ENCODE results near the gene STX10.
"Not testable (repeated sequence)": the region's sequence is repeated elsewhere in the genome, so short reads cannot be mapped to it uniquely, and the experiment has no call there.

The STX10 gene

DNA sequence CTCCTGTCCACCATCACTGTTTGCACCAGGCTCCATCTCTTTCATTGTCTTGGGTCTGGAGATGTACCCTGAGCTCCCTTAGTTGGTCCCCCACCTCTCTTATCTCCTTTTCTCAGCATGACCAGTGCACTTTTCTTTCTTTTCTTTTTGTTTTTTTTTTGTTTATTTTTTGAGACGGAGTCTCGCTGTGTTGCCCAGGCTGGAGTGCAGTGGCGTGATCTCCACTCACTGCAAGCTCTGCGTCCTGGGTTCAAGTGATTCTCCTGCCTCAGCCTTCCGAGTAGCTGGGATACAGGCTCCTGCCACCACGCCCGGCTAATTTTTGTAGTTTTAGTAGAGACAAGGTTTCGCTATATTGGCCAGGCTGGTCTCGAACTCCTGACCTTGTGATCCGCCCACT lies 28.1 kb upstream of the STX10 start:
- H3K9me3 ChIP-seq (ENCODE audit: control insufficient read depth, low read length); H3K4me3 ChIP-seq (ENCODE audit: extremely low read depth, insufficient read depth, low read length, poor library complexity, severe bottlenecking); H3K4me1 ChIP-seq (ENCODE audit: control insufficient read depth, insufficient read depth, low read length, poor library complexity, severe bottlenecking); H3K36me3 ChIP-seq (ENCODE audit: control insufficient read depth, insufficient read depth, low read length); H3K27ac ChIP-seq (ENCODE audit: low read depth, low read length, severe bottlenecking): not testable (repeated sequence)
- WGBS, 2 experiments (ENCODE audit: insufficient coverage in 2 of 2) = 97 to 99% methylated on average over 9 to 10 of the region's 10 CpGs

- H3K27ac ChIP-seq (ENCODE audit: low read depth, low read length, severe bottlenecking); H3K36me3 ChIP-seq (ENCODE audit: control insufficient read depth, insufficient read depth, low read length); H3K4me3 ChIP-seq (ENCODE audit: extremely low read depth, insufficient read depth, low read length, poor library complexity, severe bottlenecking); H3K9me3 ChIP-seq (ENCODE audit: control insufficient read depth, low read length); H3K4me1 ChIP-seq (ENCODE audit: control insufficient read depth, insufficient read depth, low read length, poor library complexity, severe bottlenecking): not testable (repeated sequence)
- 95 to 100% methylated on average over 1 to 5 of the region's 5 CpGs for WGBS, 2 experiments (ENCODE audit: insufficient coverage in 2 of 2)
These were observed 27.4 kb upstream of the STX10 start for GRCh38 chr19:13177584-13177983.

GRCh38 chr19:13176345-13176744 lies 26.2 kb upstream of the STX10 start:
- H3K4me1 ChIP-seq (ENCODE audit: control insufficient read depth, insufficient read depth, low read length, poor library complexity, severe bottlenecking) = peaks cover 8% of the 10 kb centered on the region
- H3K9me3 ChIP-seq (ENCODE audit: control insufficient read depth, low read length) = no peaks in the 10 kb centered on the region
- no peak overlapping the region for H3K4me3 ChIP-seq (ENCODE audit: extremely low read depth, insufficient read depth, low read length, poor library complexity, severe bottlenecking)
- WGBS, 2 experiments (ENCODE audit: insufficient coverage in 2 of 2) = 93 to 99% methylated on average over 7 to 8 of the region's 8 CpGs
- H3K27ac ChIP-seq (ENCODE audit: low read depth, low read length, severe bottlenecking) = no peak overlapping the region
- no peaks in the 10 kb centered on the region for H3K36me3 ChIP-seq (ENCODE audit: control insufficient read depth, insufficient read depth, low read length)

DNA sequence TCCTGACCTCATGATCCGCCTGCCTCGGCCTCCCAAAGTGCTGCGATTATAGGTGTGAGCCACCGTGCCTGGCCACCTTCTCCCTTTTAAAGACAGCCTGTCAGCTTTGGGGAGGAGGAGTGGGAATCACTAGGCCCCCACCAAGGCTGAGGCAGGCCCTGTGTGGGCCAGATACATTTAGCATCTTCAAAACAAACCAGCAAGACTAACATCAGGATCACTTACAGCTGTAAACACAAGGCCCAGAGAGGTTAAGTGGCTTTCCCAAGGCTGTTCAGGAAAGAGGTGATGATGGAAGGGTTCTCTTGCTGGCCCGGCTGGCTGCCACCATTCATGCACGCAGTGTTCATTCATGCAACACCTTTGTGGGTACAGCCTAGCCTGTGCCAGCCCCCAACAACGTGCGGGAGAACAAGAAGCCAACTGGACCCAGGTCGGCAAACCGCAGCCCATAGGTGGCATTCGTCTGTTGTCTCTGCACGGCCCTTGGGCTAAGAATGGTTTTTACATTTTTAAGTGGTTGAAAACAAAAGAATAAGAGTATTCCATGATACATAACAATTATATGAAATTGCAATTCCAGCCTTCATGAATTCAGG lies 23.1 kb upstream of the STX10 start:
- Histone ChIP-seq H3K36me3 (ENCODE audit: control insufficient read depth, insufficient read depth, low read length) (no peaks in the 10 kb centered on the region), H3K27ac (ENCODE audit: low read depth, low read length, severe bottlenecking) (no peak overlapping the region), H3K4me3 (ENCODE audit: extremely low read depth, insufficient read depth, low read length, poor library complexity, severe bottlenecking) (no peak overlapping the region), H3K4me1 (ENCODE audit: control insufficient read depth, insufficient read depth, low read length, poor library complexity, severe bottlenecking) (peaks cover 18% of the 10 kb centered on the region), H3K9me3 (ENCODE audit: control insufficient read depth, low read length) (no peaks in the 10 kb centered on the region)
- 97 to 100% methylated on average over 6 to 9 of the region's 12 CpGs for WGBS, 2 experiments (ENCODE audit: insufficient coverage in 2 of 2)

- no peaks in the 10 kb centered on the region for H3K36me3 ChIP-seq (ENCODE audit: control insufficient read depth, insufficient read depth, low read length)
- H3K4me1 ChIP-seq (ENCODE audit: control insufficient read depth, insufficient read depth, low read length, poor library complexity, severe bottlenecking) = peaks cover 18% of the 10 kb centered on the region
- H3K27ac ChIP-seq (ENCODE audit: low read depth, low read length, severe bottlenecking) = peak overlapping the region; percentile 36
- 86 to 90% methylated on average over 5 to 7 of the region's 18 CpGs for WGBS, 2 experiments (ENCODE audit: insufficient coverage in 2 of 2)
- no peak overlapping the region for H3K4me3 ChIP-seq (ENCODE audit: extremely low read depth, insufficient read depth, low read length, poor library complexity, severe bottlenecking)
- no peaks in the 10 kb centered on the region for H3K9me3 ChIP-seq (ENCODE audit: control insufficient read depth, low read length)
These were observed 22.4 kb upstream of the STX10 start for GRCh38 chr19:13172346-13173138.

- Histone ChIP-seq H3K4me1 (ENCODE audit: control insufficient read depth, insufficient read depth, low read length, poor library complexity, severe bottlenecking) (peaks cover 24% of the 10 kb centered on the region), H3K4me3 (ENCODE audit: extremely low read depth, insufficient read depth, low read length, poor library complexity, severe bottlenecking) (no peak overlapping the region), H3K27ac (ENCODE audit: low read depth, low read length, severe bottlenecking) (no peak overlapping the region), H3K36me3 (ENCODE audit: control insufficient read depth, insufficient read depth, low read length) (no peaks in the 10 kb centered on the region), H3K9me3 (ENCODE audit: control insufficient read depth, low read length) (no peaks in the 10 kb centered on the region)
- 94 to 100% methylated on average over 3 to 6 of the region's 7 CpGs for WGBS, 2 experiments (ENCODE audit: insufficient coverage in 2 of 2)
These were observed 21.0 kb upstream of the STX10 start for GRCh38 chr19:13171146-13171545.

DNA sequence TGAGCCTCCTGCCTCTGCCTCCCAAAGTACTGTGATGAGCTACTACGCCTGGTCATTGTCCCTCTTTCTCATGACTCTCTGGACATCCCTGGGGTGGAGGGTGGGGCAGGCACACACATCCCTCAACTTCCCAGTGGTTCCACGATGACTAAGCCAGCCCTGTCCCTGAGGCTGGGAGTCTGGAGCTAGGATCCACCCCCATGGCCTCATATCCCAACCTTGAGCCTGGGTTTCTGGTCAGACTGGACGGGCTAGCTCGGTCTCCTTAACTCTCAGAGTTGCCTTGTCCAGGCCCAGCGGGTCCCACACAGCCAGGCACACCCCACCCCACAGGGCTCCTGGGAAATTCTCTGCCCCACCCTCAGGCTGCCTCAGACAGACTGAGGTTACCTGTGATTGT lies 19.6 kb upstream of the STX10 start:
- Histone ChIP-seq H3K4me3 (ENCODE audit: extremely low read depth, insufficient read depth, low read length, poor library complexity, severe bottlenecking) (no peak overlapping the region), H3K36me3 (ENCODE audit: control insufficient read depth, insufficient read depth, low read length) (no peaks in the 10 kb centered on the region), H3K27ac (ENCODE audit: low read depth, low read length, severe bottlenecking) (no peak overlapping the region), H3K4me1 (ENCODE audit: control insufficient read depth, insufficient read depth, low read length, poor library complexity, severe bottlenecking) (peaks cover 37% of the 10 kb centered on the region), H3K9me3 (ENCODE audit: control insufficient read depth, low read length) (no peaks in the 10 kb centered on the region)
- WGBS, 2 experiments (ENCODE audit: insufficient coverage in 2 of 2) = 85 to 87% methylated on average over 3 to 4 of the region's 5 CpGs

DNA sequence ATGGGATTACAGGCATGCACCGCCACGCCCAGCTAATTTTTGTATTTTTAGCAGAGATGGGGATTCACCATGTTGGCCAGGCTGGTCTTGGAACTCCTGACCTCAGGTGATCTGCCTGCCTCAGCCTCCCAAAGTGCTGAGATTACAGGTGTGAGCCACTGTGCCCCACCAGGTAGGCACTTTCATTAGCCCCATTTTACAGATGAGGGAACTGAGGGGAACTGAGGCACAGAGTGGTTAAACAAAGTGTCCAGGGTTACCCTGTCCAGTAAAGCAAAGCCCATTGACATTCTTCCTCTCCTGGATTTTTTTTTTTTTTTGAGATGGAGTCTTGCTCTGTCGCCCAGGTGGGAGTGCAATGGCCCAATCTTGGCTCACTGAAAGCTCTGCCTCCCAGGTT lies 16.0 kb upstream of the STX10 start:
- H3K27ac ChIP-seq (ENCODE audit: low read depth, low read length, severe bottlenecking); H3K36me3 ChIP-seq (ENCODE audit: control insufficient read depth, insufficient read depth, low read length); H3K9me3 ChIP-seq (ENCODE audit: control insufficient read depth, low read length); H3K4me3 ChIP-seq (ENCODE audit: extremely low read depth, insufficient read depth, low read length, poor library complexity, severe bottlenecking): not testable (repeated sequence)
- 82 to 90% methylated on average over 3 of the region's 3 CpGs for WGBS, 2 experiments (ENCODE audit: insufficient coverage in 2 of 2)
- H3K4me1 ChIP-seq (ENCODE audit: control insufficient read depth, insufficient read depth, low read length, poor library complexity, severe bottlenecking) = peaks cover 45% of the 10 kb centered on the region

GRCh38 chr19:13165162-13165997 lies 15.2 kb upstream of the STX10 start:
- no peak overlapping the region for H3K4me3 ChIP-seq (ENCODE audit: extremely low read depth, insufficient read depth, low read length, poor library complexity, severe bottlenecking)
- H3K36me3 ChIP-seq (ENCODE audit: control insufficient read depth, insufficient read depth, low read length) = no peaks in the 10 kb centered on the region
- 71 to 73% methylated on average over 17 to 19 of the region's 19 CpGs for WGBS, 2 experiments (ENCODE audit: insufficient coverage in 2 of 2)
- no peaks in the 10 kb centered on the region for H3K9me3 ChIP-seq (ENCODE audit: control insufficient read depth, low read length)
- H3K4me1 ChIP-seq (ENCODE audit: control insufficient read depth, insufficient read depth, low read length, poor library complexity, severe bottlenecking) = peaks cover 45% of the 10 kb centered on the region
- H3K27ac ChIP-seq (ENCODE audit: low read depth, low read length, severe bottlenecking) = peak overlapping the region; percentile 98

DNA sequence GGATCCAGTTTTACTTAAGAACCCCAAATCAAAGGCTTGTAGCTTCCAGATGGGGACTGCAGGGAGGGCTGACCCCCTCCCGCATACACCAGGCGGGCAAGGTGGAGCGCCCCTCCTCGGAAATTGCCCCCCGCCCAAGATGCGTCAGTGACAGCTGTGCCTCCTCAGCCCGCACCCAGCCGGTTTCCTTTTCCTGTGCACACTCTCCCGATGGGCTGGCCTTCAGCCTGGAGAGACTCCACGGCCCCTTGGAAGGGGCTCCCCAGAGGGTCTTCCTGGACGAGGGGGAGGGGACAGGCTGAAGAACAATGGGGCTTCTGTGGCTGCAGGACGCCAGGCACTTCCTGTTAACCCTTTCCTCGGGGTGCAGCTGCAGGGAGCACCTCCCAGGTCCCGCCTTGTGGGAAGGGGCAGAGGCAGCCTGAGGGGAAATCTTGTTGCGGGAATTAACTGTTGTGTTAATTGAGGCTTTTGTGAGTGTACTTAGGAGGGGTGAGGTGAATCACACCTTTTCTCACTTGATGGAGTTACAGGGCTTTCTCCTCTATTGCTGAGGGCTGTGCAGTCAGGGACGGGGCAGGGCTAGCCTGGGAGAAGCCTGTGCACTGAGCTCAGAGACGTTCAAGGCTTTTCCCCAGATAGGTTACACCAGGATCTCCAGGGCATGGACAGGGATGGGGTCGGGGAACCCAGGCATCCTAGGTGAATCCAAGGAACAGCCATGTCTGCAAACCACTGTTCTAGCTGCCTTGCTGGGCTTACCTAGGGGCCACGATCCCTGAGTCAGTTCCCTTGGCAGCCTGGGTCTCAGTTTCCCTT lies 14.4 kb upstream of the STX10 start:
- no peaks in the 10 kb centered on the region for H3K36me3 ChIP-seq (ENCODE audit: control insufficient read depth, insufficient read depth, low read length)
- H3K27ac ChIP-seq (ENCODE audit: low read depth, low read length, severe bottlenecking) = peak overlapping the region; percentile 98
- no peaks in the 10 kb centered on the region for H3K9me3 ChIP-seq (ENCODE audit: control insufficient read depth, low read length)
- H3K4me3 ChIP-seq (ENCODE audit: extremely low read depth, insufficient read depth, low read length, poor library complexity, severe bottlenecking) = peak overlapping the region; percentile 32
- 4% methylated on average over 16 of the region's 19 CpGs for WGBS, 2 experiments (ENCODE audit: insufficient coverage in 2 of 2)
- H3K4me1 ChIP-seq (ENCODE audit: control insufficient read depth, insufficient read depth, low read length, poor library complexity, severe bottlenecking) = peaks cover 37% of the 10 kb centered on the region
